Transverse colon (tissue), 4 donors: ENCODE measurements around the gene RBM5.

ENCODE experiments used
- POLR2AphosphoS5 ChIP-seq, 3 donors: sonication (generic); formaldehyde crosslinking; IDR thresholded peaks; one replicate each; pipeline ENCODE4 v1.6.1; 2016; ENCODE audit warnings: antibody characterized with exemption in 3 of 3
- TF ChIP-seq, protein P1 (sequence below), 5 experiments: fragments of 200-600 bp in 3 of 5; fragments of 450-650 bp in 2 of 5; sonication (generic) in 3 of 5; IDR thresholded peaks; 1 replicate in 2 of 5; 2 replicates in 3 of 5; pipeline ENCODE4 v1.5.1; 2016 to 2017; ENCODE audit warnings: antibody characterized with exemption in 5 of 5, inconsistent platforms in 3 of 5, mild to moderate bottlenecking in 2 of 5, moderate library complexity in 1 of 5

DNA sequence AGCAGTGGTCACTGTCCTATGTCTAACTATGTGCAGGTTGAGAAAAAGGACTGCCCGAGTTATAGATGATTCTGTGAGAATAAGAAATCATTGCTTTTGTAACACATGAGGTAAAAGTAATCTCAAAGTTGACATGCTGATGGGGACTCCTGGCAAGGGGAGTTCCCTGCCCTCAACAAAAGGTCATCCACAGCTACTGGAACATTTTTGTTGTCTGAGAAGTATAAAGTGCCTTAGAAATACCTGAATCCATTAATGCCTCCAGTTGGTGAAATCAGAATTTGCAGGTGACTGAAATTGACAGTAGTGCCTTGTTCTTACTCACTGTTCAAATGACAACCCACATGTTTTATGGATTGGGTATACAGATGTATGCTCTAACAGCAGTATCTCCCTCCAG, 43.7 kb upstream of the RBM5 start:
- TF ChIP-seq, protein P1, sequence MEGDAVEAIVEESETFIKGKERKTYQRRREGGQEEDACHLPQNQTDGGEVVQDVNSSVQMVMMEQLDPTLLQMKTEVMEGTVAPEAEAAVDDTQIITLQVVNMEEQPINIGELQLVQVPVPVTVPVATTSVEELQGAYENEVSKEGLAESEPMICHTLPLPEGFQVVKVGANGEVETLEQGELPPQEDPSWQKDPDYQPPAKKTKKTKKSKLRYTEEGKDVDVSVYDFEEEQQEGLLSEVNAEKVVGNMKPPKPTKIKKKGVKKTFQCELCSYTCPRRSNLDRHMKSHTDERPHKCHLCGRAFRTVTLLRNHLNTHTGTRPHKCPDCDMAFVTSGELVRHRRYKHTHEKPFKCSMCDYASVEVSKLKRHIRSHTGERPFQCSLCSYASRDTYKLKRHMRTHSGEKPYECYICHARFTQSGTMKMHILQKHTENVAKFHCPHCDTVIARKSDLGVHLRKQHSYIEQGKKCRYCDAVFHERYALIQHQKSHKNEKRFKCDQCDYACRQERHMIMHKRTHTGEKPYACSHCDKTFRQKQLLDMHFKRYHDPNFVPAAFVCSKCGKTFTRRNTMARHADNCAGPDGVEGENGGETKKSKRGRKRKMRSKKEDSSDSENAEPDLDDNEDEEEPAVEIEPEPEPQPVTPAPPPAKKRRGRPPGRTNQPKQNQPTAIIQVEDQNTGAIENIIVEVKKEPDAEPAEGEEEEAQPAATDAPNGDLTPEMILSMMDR (IDR thresholded peaks at IDR 0.05) = no peak
- no peak for TF ChIP-seq POLR2AphosphoS5 (IDR thresholded peaks at IDR 0.05)
